Spleen (tissue), 11 donors: ENCODE results near the gene PFKP. TPM values are rescaled to one million over a fixed set of nuclear protein-coding genes. Genes with fewer than 3 reads are reported as not detected.

Source experiments
- DNase-seq: peaks from one replicate; pipeline ENCODE4 v3.0.0-alpha.2; 2020
- H3K27ac ChIP-seq, 8 donors: fragments of 200-600 bp; sonication (generic) in 7 of 8; 1 replicate in 4 of 8; 2 replicates in 4 of 8; pipeline versions ENCODE4 v1.5.0 to v1.8.0; 2016 to 2021; ENCODE audit warnings: inconsistent platforms in 4 of 8, mild to moderate bottlenecking in 4 of 8, moderate library complexity in 1 of 8
- H3K27me3 ChIP-seq, 7 donors: fragments of 200-600 bp; sonication (generic) in 6 of 7; replicated peaks in 1 of 7; 1 replicate in 4 of 7; 2 replicates in 3 of 7; pipeline versions ENCODE4 v1.5.0 to v1.8.0; 2016 to 2021; ENCODE audit warnings: inconsistent platforms in 3 of 7, mild to moderate bottlenecking in 1 of 7
- H3K36me3 ChIP-seq, 6 donors: fragments of 200-600 bp; sonication (generic) in 5 of 6; 1 replicate in 4 of 6; 2 replicates in 2 of 6; pipeline versions ENCODE4 v1.5.0 to v1.8.0; 2016 to 2021; ENCODE audit warnings: inconsistent platforms in 2 of 6
- H3K4me1 ChIP-seq, 6 donors: fragments of 200-600 bp; sonication (generic) in 5 of 6; 1 replicate in 3 of 6; 2 replicates in 3 of 6; pipeline versions ENCODE4 v1.5.0 to v1.8.0; 2016 to 2021; ENCODE audit warnings: inconsistent platforms in 3 of 6
- H3K4me3 ChIP-seq, 8 donors: fragments of 200-600 bp; sonication (generic) in 7 of 8; 1 replicate in 4 of 8; 2 replicates in 4 of 8; pipeline versions ENCODE4 v1.5.0 to v1.8.0; 2016 to 2021; ENCODE audit warnings: inconsistent platforms in 4 of 8, mild to moderate bottlenecking in 4 of 8, moderate library complexity in 2 of 8
- H3K9me3 ChIP-seq, 8 donors: fragments of 200-600 bp; sonication (generic) in 7 of 8; 1 replicate in 4 of 8; 2 replicates in 4 of 8; pipeline versions ENCODE4 v1.5.0 to v1.8.0; 2016 to 2021; ENCODE audit warnings: inconsistent platforms in 4 of 8
- CTCF ChIP-seq, 11 experiments: fragments of 200-600 bp in 7 of 11; fragments of 450-650 bp in 4 of 11; sonication (generic) in 4 of 11; IDR thresholded peaks in 8 of 11; conservative IDR thresholded peaks in 3 of 11; 1 replicate in 7 of 11; 2 replicates in 4 of 11; pipeline versions ENCODE4 v1.4.0 to v1.8.0; 2016 to 2021; ENCODE audit warnings: antibody characterized with exemption in 11 of 11, inconsistent platforms in 4 of 11, mild to moderate bottlenecking in 1 of 11
- POLR2A ChIP-seq, 3 donors: fragments of 450-650 bp; IDR thresholded peaks; one replicate each; pipeline ENCODE4 v1.5.1; 2017; ENCODE audit warnings: antibody characterized with exemption in 3 of 3, mild to moderate bottlenecking in 1 of 3
- POLR2AphosphoS5 ChIP-seq, 3 donors: sonication (generic); formaldehyde crosslinking; IDR thresholded peaks; one replicate each; pipeline ENCODE4 v1.5.1; 2017; ENCODE audit warnings: antibody characterized with exemption in 3 of 3
- WGBS, 5 donors: extraction: QIAGEN DNeasy Blood & Tissue Kit in 3 of 5; methylation state at CpG; one replicate each; pipeline versions ENCODE4 v1.1.5 to v1.1.7; 2013 to 2018; 5-methylcytosine and 5-hydroxymethylcytosine counted together
- intact Hi-C: fragments of 100-400 bp; cut with DNase I; formaldehyde crosslinking; loops from one replicate; pipeline ENCODE4 v1.15.0; 2023; ENCODE audit warnings: low total_unique reads
- polyA plus RNA-seq, 3 donors: library from polyadenylated mRNA; stranded (reverse); fragments of 200-250 nt; gene quantifications; one replicate each; pipeline ENCODE4 v1.2.1, GENCODE V29; 2013
- total RNA-seq, 7 donors: library from RNA; depleted of rRNA in 3 of 7; stranded (reverse); fragments of >200 nt in 3 of 7; fragmentation: NEBNext Ultra II Directional in 4 of 7; extraction: Animal tissue kit (Norgen Biotek cat#: 25700) in 4 of 7; gene quantifications; one replicate each; pipeline versions ENCODE4 v1.1.0 to v1.2.1, GENCODE V29; 2016 to 2021
- donor health status: healthy with polysubstance abuse.
- donor health status: DM: no; HTN: no; CAD: no; lungs with moderate emphysema.
- donor health status: DM: no; HTN: no; CAD: no.
- donor health status: Bipolar disorder and iron deficiency.
- donor health status: healthy.
- donor health status: DM: no; HTN: no; CAD: no.
- donor health status: DM: yes; HTN: yes; CAD: no.

The PFKP gene
- total and polyA plus RNA-seq, 10 donors: 19.0 to 60.9 (median 28.6) TPM

GRCh38 chr10:3110782-3111620, 43.7 kb downstream of the PFKP start:
- no peak for TF ChIP-seq CTCF (IDR thresholded peaks at IDR 0.05 in 8 of 11, conservative IDR thresholded peaks at IDR 0.05 in 3 of 11)
- no peak for TF ChIP-seq POLR2A (IDR thresholded peaks at IDR 0.05)
- intact Hi-C loops: no loop called here
- no peaks in the 10 kb centered on the region for H3K27me3 ChIP-seq
- H3K36me3 ChIP-seq: peaks cover 0 to 86% (median 47%) of the 10 kb centered on the region in 6 donors
- no peaks in the 10 kb centered on the region for H3K4me1 ChIP-seq
- no peak for DNase-seq
- H3K9me3 ChIP-seq: no peaks in the 10 kb centered on the region
- H3K27ac ChIP-seq: no peak overlapping the region
- H3K4me3 ChIP-seq: no peak overlapping the region
- WGBS, 5 donors: 83 to 88% (median 87%) methylated on average over 9 of the region's 9 CpGs

GRCh38 chr10:3111621-3112163, 44.3 kb downstream of the PFKP start:
- intact Hi-C loops: no loop called here
- H3K4me1 ChIP-seq: no peaks in the 10 kb centered on the region
- H3K4me3 ChIP-seq: no peak overlapping the region
- H3K27ac ChIP-seq: no peak overlapping the region
- peaks cover 0 to 93% (median 53%) of the 10 kb centered on the region in 6 donors for H3K36me3 ChIP-seq
- H3K9me3 ChIP-seq: no peaks in the 10 kb centered on the region
- WGBS, 5 donors: 73 to 85% (median 78%) methylated on average over 15 of the region's 15 CpGs
- TF ChIP-seq CTCF (IDR thresholded peaks at IDR 0.05 in 8 of 11, conservative IDR thresholded peaks at IDR 0.05 in 3 of 11) (no peak), POLR2AphosphoS5 (IDR thresholded peaks at IDR 0.05) (no peak), POLR2A (IDR thresholded peaks at IDR 0.05) (no peak)
- no peak for DNase-seq
- H3K27me3 ChIP-seq: no peaks in the 10 kb centered on the region

- no peak for DNase-seq
- H3K4me3 ChIP-seq: no peak overlapping the region
- TF ChIP-seq CTCF (IDR thresholded peaks at IDR 0.05 in 8 of 11, conservative IDR thresholded peaks at IDR 0.05 in 3 of 11): no peak
- no peak for TF ChIP-seq POLR2A (IDR thresholded peaks at IDR 0.05)
- TF ChIP-seq POLR2AphosphoS5 (IDR thresholded peaks at IDR 0.05): no peak
- intact Hi-C loops: no loop called here
- peaks cover 0 to 95% (median 52%) of the 10 kb centered on the region in 6 donors for H3K36me3 ChIP-seq
- WGBS, 5 donors: 88 to 97% (median 96%) methylated on average over 7 to 19 of the region's 19 CpGs
- no peaks in the 10 kb centered on the region for H3K4me1 ChIP-seq
- H3K27me3 ChIP-seq: no peaks in the 10 kb centered on the region
- no peak overlapping the region for H3K27ac ChIP-seq
- no peaks in the 10 kb centered on the region for H3K9me3 ChIP-seq
These were observed 46.0 kb downstream of the PFKP start for GRCh38 chr10:3113343-3113720.

- Histone ChIP-seq H3K4me3 (no peak overlapping the region), H3K4me1 (no peaks in the 10 kb centered on the region), H3K27me3 (no peaks in the 10 kb centered on the region), H3K36me3 (peaks cover 0 to 92% (median 42%) of the 10 kb centered on the region in 6 donors), H3K9me3 (no peaks in the 10 kb centered on the region), H3K27ac (no peak overlapping the region)
- no peak for DNase-seq
- intact Hi-C loops: no loop called here
- no peak for TF ChIP-seq POLR2AphosphoS5 (IDR thresholded peaks at IDR 0.05)
- TF ChIP-seq POLR2A (IDR thresholded peaks at IDR 0.05): no peak
- TF ChIP-seq CTCF (IDR thresholded peaks at IDR 0.05 in 8 of 11, conservative IDR thresholded peaks at IDR 0.05 in 3 of 11): no peak
- 89 to 97% (median 95%) methylated on average over 8 of the region's 8 CpGs for WGBS, 5 donors
These were observed 48.3 kb downstream of the PFKP start for GRCh38 chr10:3115685-3116084.
